Peyer's patch (tissue), 4 donors: ENCODE measurements around the gene TUT1. TPM values are rescaled to one million over a fixed set of nuclear protein-coding genes. Genes with fewer than 3 reads are reported as not detected.

Experiments
- DNase-seq, 3 donors: peaks; one replicate each; pipeline ENCODE4 v3.0.0-alpha.2; 2017 to 2019
- H3K27ac ChIP-seq, 4 donors: fragments of 200-600 bp; sonication (generic); one replicate each; pipeline ENCODE4 v1.5.1; 2016 to 2019
- H3K27me3 ChIP-seq, 2 donors: fragments of 200-600 bp; sonication (generic); one replicate each; pipeline ENCODE4 v1.5.1; 2019
- H3K36me3 ChIP-seq, 3 donors: fragments of 200-600 bp; sonication (generic); one replicate each; pipeline ENCODE4 v1.5.1; 2016 to 2019
- H3K4me1 ChIP-seq, 4 donors: fragments of 200-600 bp; sonication (generic); one replicate each; pipeline ENCODE4 v1.5.1; 2016 to 2019
- H3K4me3 ChIP-seq, 4 donors: fragments of 200-600 bp; sonication (generic); 1 replicate in 3 of 4; 2 replicates in 1 of 4; pipeline ENCODE4 v1.5.1; 2016 to 2019; ENCODE audit warnings: mild to moderate bottlenecking in 1 of 4
- H3K9me3 ChIP-seq, 4 donors: fragments of 200-600 bp; sonication (generic); one replicate each; pipeline ENCODE4 v1.5.1; 2016 to 2019; ENCODE audit warnings: mild to moderate bottlenecking in 1 of 4
- CTCF ChIP-seq, 6 experiments: fragments of 450-650 bp in 4 of 6; fragments of 200-600 bp in 2 of 6; sonication (generic) in 1 of 6; IDR thresholded peaks; one replicate each; pipeline ENCODE4 v1.5.1; 2017 to 2019; ENCODE audit warnings: antibody characterized with exemption in 6 of 6, mild to moderate bottlenecking in 3 of 6, moderate library complexity in 1 of 6
- POLR2A ChIP-seq, 2 donors: fragments of 450-650 bp; IDR thresholded peaks; one replicate each; pipeline ENCODE4 v1.5.1; 2017; ENCODE audit warnings: antibody characterized with exemption in 2 of 2, mild to moderate bottlenecking in 2 of 2, moderate library complexity in 2 of 2
- total RNA-seq, 4 donors: library from RNA; depleted of rRNA; stranded (reverse); fragments of >200 nt; gene quantifications; one replicate each; pipeline ENCODE4 v1.1.0, GENCODE V29; 2016

The TUT1 gene
- total RNA-seq, 4 donors from 2014 or later: 5.0 to 29.4 (median 17.5) TPM

GRCh38 chr11:62610403-62610802 lies 19.1 kb upstream of the TUT1 start:
- Histone ChIP-seq H3K4me1 (peaks cover 3 to 27% (median 13%) of the 10 kb centered on the region in 4 donors), H3K4me3 (no peak overlapping the region), H3K27me3 (no peaks in the 10 kb centered on the region), H3K9me3 (no peaks in the 10 kb centered on the region), H3K36me3 (peaks cover 0 to 12% (median 0%) of the 10 kb centered on the region in 3 donors), H3K27ac (no peak overlapping the region)
- TF ChIP-seq CTCF (IDR thresholded peaks at IDR 0.05) (no peak), POLR2A (IDR thresholded peaks at IDR 0.05) (no peak)
- DNase-seq: no peak

- Histone ChIP-seq H3K27ac (no peak overlapping the region), H3K27me3 (no peaks in the 10 kb centered on the region), H3K9me3 (no peaks in the 10 kb centered on the region), H3K4me3 (no peak overlapping the region), H3K36me3 (peaks cover 0 to 10% (median 0%) of the 10 kb centered on the region in 3 donors), H3K4me1 (peaks cover 3 to 24% (median 13%) of the 10 kb centered on the region in 4 donors)
- no peak for DNase-seq
- TF ChIP-seq POLR2A (IDR thresholded peaks at IDR 0.05) (no peak), CTCF (IDR thresholded peaks at IDR 0.05) (no peak)
Measured at GRCh38 chr11:62608776-62609175, 17.5 kb upstream of the TUT1 start.

DNA sequence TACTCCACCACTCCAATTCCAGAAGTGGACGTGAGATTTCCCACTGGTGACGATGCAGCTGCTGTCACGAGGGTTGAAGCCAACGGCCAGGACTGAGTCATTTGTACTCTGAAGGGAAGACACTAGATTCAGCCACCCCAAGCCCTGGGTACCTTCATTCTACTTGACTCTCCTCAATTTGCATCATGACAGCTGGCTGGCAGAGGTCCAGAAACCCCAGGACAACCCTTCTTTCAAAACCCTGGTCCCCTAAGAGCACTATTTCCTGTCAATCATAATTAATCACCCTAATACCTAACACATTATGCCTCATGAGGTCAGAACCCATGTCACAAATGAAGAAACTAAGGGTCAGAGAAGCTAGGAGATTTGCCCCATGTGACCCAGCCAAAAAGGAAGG lies 16.4 kb upstream of the TUT1 start:
- no peaks in the 10 kb centered on the region for H3K9me3 ChIP-seq
- H3K4me1 ChIP-seq: peaks cover 3 to 24% (median 11%) of the 10 kb centered on the region in 4 donors
- TF ChIP-seq CTCF (IDR thresholded peaks at IDR 0.05): no peak
- TF ChIP-seq POLR2A (IDR thresholded peaks at IDR 0.05): no peak
- H3K27me3 ChIP-seq: no peaks in the 10 kb centered on the region
- H3K4me3 ChIP-seq: no peak overlapping the region
- H3K27ac ChIP-seq: no peak overlapping the region
- no peak for DNase-seq
- peaks cover 0 to 10% (median 0%) of the 10 kb centered on the region in 3 donors for H3K36me3 ChIP-seq

DNA sequence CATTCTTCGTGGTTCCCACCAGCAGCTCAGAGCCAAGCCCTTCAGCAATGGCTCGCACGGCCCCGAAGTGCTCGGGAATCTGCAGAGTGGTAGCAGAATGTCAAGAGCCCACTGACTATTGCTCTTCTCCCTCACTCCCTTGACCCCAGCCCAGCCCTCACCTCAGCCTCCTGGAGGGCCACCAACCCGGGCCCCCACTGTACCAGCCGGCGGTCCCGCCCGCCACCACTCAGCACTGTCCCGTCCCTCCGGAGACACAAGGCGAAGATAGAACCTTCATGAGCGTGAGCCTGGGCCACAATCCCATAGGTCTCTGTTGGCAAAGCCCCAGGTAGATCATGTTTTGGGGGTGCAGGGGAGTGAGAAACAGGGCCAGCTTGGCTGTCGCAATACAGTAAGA lies 14.6 kb upstream of the TUT1 start:
- no peaks in the 10 kb centered on the region for H3K27me3 ChIP-seq
- H3K36me3 ChIP-seq: peaks cover 0 to 10% (median 0%) of the 10 kb centered on the region in 3 donors
- H3K4me3 ChIP-seq: no peak overlapping the region
- peaks cover 0 to 20% (median 8%) of the 10 kb centered on the region in 4 donors for H3K4me1 ChIP-seq
- TF ChIP-seq CTCF (IDR thresholded peaks at IDR 0.05) (no peak), POLR2A (IDR thresholded peaks at IDR 0.05) (no peak)
- H3K27ac ChIP-seq: no peak overlapping the region
- H3K9me3 ChIP-seq: no peaks in the 10 kb centered on the region
- DNase-seq: no peak

DNA sequence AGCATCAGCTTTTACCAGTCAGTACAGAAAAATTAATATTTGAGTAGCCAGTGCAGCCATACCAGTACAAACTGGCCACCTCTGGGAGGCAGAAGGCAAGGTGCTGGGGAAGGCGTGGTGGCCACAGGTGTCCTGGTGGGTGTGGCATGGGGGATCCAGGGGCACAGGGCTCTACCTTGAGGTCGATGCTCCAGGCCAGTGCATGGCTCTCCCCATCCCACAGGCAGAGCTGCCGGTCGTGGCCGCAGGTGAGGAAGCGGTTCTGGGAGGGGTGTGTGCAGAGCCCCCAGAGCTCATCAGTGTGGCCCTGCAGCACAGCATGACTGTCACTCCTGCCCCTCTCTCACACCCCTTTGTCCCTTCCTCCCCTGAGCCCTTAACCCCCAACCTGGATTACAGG lies 14.1 kb upstream of the TUT1 start:
- Histone ChIP-seq H3K36me3 (peaks cover 0 to 10% (median 0%) of the 10 kb centered on the region in 3 donors), H3K4me1 (peaks cover 0 to 17% (median 5%) of the 10 kb centered on the region in 4 donors)
- no peak for DNase-seq

GRCh38 chr11:62604460-62605120 lies 13.3 kb upstream of the TUT1 start:
- Histone ChIP-seq H3K9me3 (no peaks in the 10 kb centered on the region), H3K36me3 (peaks cover 0 to 14% (median 0%) of the 10 kb centered on the region in 3 donors)

More for the DNA sequence above, 14.1 kb upstream of the TUT1 start:
- Histone ChIP-seq H3K27ac (no peak overlapping the region), H3K4me3 (no peak overlapping the region), H3K27me3 (no peaks in the 10 kb centered on the region), H3K9me3 (no peaks in the 10 kb centered on the region)
- TF ChIP-seq POLR2A (IDR thresholded peaks at IDR 0.05): no peak

More at GRCh38 chr11:62604460-62605120, 13.3 kb upstream of the TUT1 start:
- H3K4me1 ChIP-seq: peaks cover 4 to 26% (median 10%) of the 10 kb centered on the region in 4 donors
- TF ChIP-seq CTCF (IDR thresholded peaks at IDR 0.05) (no peak), POLR2A (IDR thresholded peaks at IDR 0.05) (no peak)
- no peak for DNase-seq
- no peak overlapping the region for H3K27ac ChIP-seq
- H3K27me3 ChIP-seq: no peaks in the 10 kb centered on the region
- no peak overlapping the region for H3K4me3 ChIP-seq
